ENCODE data around the gene KIRREL1. TPM values are rescaled to one million over a fixed set of nuclear protein-coding genes. Genes with fewer than 3 reads are reported as not detected.
"Not testable (repeated sequence)": the region's sequence is repeated elsewhere in the genome, so short reads cannot be mapped to it uniquely, and the experiment has no call there.

The KIRREL1 gene
- total RNA-seq, 2 experiments from 2014 or later, result not detected

DNA sequence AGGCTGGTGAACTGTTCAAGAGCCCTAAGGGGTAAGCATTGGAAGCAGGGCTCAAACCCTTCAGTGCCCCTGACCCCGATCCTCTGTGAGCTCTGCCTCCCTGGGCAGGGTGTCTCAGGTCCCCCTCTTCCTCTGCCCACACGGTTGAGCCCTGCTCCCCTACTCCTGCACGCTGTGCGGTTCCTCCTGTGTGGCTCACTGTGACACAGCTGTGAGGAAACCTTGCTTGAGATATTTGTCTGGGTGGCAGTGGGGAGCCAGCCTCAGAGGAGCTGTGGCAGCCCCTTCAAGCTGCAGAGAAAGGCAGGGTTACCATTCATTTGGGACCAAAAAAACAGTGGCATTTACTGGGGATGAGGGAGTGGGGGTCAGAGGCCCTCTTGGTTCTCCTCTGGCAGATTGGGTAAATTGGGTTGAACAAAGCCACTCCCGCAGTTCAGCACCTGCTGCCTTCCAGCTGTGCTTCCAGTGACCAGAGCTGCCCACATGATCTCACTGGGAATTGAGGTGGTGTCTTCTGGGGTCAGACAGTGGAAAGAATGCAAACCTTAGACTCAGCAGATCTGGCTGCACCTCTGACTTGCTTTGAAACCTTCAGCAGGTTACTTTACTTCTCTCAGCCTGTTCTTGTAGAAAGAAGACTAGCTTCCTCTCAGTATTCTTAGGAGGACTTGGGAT lies 126.7 kb downstream of the KIRREL1 start:
- no peak overlapping the region for H3K27ac Mint-ChIP-seq
- H3K4me3 Mint-ChIP-seq, result no peak overlapping the region
- POLR2A ChIA-PET, result no interaction called here
- H3K9me3 Mint-ChIP-seq, result no peaks in the 10 kb centered on the region
- CTCF ChIA-PET, result interaction anchor here (0.9 kb wide), 1 partner anchor 78 kb away, joined by 3 read pairs; no protein-coding TSS in a partner anchor
- H3K4me1 Mint-ChIP-seq, result peaks cover 8% of the 10 kb centered on the region
- no peak for DNase-seq
- peaks cover 51% of the 10 kb centered on the region for H3K27me3 Mint-ChIP-seq
- H3K36me3 Mint-ChIP-seq (ENCODE audit: low read depth), result no peaks in the 10 kb centered on the region

DNA sequence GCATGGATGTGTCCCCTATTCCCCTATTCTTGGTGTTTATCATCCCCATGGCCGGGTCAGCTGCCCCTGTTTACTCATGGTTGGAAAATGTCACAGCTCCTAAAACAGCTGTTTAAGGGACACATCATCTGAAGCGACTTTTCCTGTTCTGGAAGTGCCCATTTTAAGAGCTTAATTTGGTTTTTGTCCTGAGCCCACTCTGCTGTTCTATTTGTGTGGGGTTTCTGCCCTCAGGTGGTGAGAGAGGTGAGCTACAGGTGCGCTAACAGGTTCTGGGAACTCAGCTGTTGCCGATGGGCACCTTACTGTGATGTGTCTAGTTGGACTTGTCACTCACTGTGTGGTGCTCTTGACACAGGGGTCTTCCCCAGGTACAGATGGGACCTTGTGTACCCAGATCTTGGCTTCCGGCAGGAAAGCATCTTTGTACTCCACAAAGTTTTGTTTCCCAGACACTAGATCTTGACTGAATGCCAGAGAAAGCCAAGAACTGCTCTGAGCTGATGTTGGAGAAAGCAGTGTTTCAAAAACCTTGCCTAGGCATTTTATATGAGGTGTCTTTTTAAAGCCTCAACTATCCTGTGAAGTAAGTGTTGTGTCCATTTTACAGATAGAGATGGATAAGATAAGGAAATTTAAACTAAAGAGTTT lies 128.3 kb downstream of the KIRREL1 start:
- Mint-ChIP-seq H3K4me1 (peaks cover 21% of the 10 kb centered on the region), H3K4me3 (no peak overlapping the region), H3K27me3 (peaks cover 50% of the 10 kb centered on the region), H3K36me3 (ENCODE audit: low read depth) (no peaks in the 10 kb centered on the region), H3K9me3 (no peaks in the 10 kb centered on the region), H3K27ac (no peak overlapping the region)
- POLR2A ChIA-PET, result no interaction called here
- CTCF ChIA-PET, result interaction anchor here (0.6 to 1.9 kb wide), 5 partner anchors 14 to 192 kb away, joined by 3 to 4 read pairs (median 4); no protein-coding TSS in a partner anchor
- DNase-seq, result peak; percentile 10

DNA sequence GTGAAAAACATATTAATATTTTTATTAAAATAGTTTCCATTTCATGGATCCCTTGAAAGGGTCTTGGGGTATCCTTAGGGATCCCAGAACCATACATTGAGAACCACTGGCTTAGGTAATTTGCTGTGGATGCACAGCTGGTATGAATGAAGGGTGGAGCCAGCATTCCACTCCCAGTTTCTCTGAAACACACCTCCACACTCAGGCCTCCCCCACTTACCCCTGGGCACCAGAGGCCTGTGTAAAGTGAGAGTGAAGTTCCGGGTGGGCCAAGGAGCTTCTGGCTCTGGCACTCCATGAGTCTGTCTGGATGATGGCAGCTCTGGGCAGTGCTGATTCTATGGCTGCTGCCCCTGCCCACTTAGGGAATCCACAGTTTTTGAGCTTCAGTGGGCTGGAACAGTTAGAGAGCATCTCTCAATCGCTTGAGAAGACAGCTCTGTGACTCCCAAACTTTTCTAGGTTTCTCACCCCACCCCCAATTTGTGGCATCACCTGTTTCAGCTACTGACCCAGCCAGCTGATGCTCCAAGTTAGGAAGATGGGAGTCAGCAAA lies 129.5 kb downstream of the KIRREL1 start:
- no peak overlapping the region for H3K27ac Mint-ChIP-seq
- H3K27me3 Mint-ChIP-seq, result peaks cover 46% of the 10 kb centered on the region
- peaks cover 17% of the 10 kb centered on the region for H3K4me1 Mint-ChIP-seq
- DNase-seq, result no peak
- no peaks in the 10 kb centered on the region for H3K36me3 Mint-ChIP-seq (ENCODE audit: low read depth)
- CTCF ChIA-PET, result interaction anchor here (0.9 to 1.9 kb wide), 2 partner anchors 27 to 543 kb away, joined by 3 to 4 read pairs; no protein-coding TSS in a partner anchor
- H3K4me3 Mint-ChIP-seq, result no peak overlapping the region
- POLR2A ChIA-PET, result no interaction called here
- no peaks in the 10 kb centered on the region for H3K9me3 Mint-ChIP-seq

DNA sequence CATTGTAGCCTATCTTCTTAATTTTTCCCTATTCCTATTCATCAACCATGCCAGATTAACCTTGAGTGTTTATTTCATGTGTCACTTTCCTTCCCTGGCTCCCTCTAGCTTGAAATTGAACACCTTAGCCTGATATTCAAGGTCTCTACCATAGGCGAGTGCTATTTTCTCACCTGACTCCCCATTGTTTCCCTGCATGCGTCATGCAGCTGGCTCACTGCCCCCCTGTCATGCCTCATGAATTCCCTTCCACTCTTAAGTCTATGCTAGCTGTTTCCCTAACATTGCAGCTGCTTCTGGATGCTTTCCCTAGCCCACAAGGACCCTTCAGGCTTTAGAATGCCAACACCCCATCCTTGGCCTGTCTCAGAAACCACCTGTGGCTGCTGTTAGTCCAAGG lies 130.6 kb downstream of the KIRREL1 start:
- no peaks in the 10 kb centered on the region for H3K9me3 Mint-ChIP-seq
- H3K4me3 Mint-ChIP-seq, result no peak overlapping the region
- ChIA-PET CTCF (interaction anchor here (1.1 to 2.4 kb wide), 9 partner anchors 11 to 966 kb away, joined by 3 to 13 read pairs (median 5); no protein-coding TSS in a partner anchor), POLR2A (no interaction called here)
- no peak for DNase-seq
- H3K27ac Mint-ChIP-seq, result no peak overlapping the region
- H3K27me3 Mint-ChIP-seq, result peaks cover 37% of the 10 kb centered on the region
- H3K4me1 Mint-ChIP-seq, result peaks cover 15% of the 10 kb centered on the region
- no peaks in the 10 kb centered on the region for H3K36me3 Mint-ChIP-seq (ENCODE audit: low read depth)

DNA sequence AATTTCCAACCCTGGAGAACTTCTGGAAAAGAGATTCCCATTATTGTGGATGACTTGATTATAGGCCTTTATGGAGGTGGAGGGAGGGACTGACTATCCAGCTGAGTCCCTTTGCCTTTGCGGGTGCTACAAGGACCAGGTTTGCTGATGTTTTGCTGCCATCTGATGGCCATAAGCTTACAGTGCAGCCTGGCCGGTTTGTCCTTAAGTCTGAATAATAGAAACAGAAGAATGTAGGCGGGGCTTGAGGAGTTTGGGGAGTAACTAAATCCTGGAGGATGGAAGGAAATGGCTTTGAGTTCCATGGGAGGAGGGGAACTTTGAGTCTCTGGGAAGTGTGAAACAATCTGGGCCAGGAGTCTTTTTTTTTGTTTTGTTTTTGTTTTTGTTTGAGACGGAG lies 131.6 kb downstream of the KIRREL1 start:
- CTCF ChIA-PET, result interaction anchor here (0.6 to 2.4 kb wide), 14 partner anchors 8 to 965 kb away, joined by 3 to 13 read pairs (median 4); no protein-coding TSS in a partner anchor
- H3K4me1 Mint-ChIP-seq, result peaks cover 15% of the 10 kb centered on the region
- H3K27me3 Mint-ChIP-seq, result peaks cover 30% of the 10 kb centered on the region
- no peak overlapping the region for H3K27ac Mint-ChIP-seq
- no peaks in the 10 kb centered on the region for H3K36me3 Mint-ChIP-seq (ENCODE audit: low read depth)
- H3K9me3 Mint-ChIP-seq, result no peaks in the 10 kb centered on the region
- no peak overlapping the region for H3K4me3 Mint-ChIP-seq
- DNase-seq, result peak; percentile 79
- POLR2A ChIA-PET, result no interaction called here

DNA sequence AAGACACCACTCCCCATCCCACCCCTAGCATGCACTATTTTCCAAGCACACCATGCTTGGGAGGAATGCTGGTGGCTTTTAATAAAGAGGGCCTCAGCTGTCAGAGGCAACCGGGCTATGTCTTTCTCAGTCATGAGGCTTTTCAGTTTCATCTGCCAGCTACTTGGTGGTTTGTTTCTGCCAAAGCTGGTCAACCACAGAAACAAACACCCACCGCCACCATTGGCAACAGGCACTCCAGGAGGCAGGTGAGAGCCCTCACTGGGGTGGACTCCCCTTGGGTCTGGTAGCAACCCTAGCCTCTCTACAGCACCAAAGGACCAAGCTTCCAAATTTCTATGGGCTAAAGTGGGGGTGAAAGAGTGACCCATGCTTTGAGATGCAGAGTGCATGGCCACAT lies 133.0 kb downstream of the KIRREL1 start:
- H3K4me3 Mint-ChIP-seq, result no peak overlapping the region
- ChIA-PET POLR2A (no interaction called here), CTCF (interaction anchor here (0.8 kb wide), 1 partner anchor 31 kb away, joined by 4 read pairs; no protein-coding TSS in a partner anchor)
- H3K4me1 Mint-ChIP-seq, result peaks cover 15% of the 10 kb centered on the region
- no peaks in the 10 kb centered on the region for H3K9me3 Mint-ChIP-seq
- no peaks in the 10 kb centered on the region for H3K36me3 Mint-ChIP-seq (ENCODE audit: low read depth)
- peaks cover 26% of the 10 kb centered on the region for H3K27me3 Mint-ChIP-seq
- DNase-seq, result peak; percentile 6
- H3K27ac Mint-ChIP-seq, result no peak overlapping the region

DNA sequence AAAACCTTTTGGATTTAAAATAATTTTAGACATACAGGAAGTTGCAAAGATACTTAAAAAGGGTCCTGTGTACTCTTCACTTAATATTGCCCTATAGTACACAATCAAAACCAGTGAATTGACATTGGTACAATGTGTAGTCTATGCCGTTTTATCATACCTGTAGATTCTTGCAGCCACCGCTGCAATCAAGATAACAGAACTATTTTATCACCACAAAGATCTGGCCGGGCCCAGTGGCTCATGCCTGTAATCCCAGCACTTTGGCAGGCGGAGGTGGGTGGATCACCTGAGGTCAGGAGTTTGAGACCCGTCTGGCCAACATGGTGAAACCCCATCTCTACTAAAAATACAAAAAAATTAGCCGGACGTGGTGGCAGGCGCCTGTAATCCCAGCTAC lies 135.1 kb downstream of the KIRREL1 start:
- H3K9me3 Mint-ChIP-seq; H3K4me3 Mint-ChIP-seq; DNase-seq; H3K36me3 Mint-ChIP-seq (ENCODE audit: low read depth); POLR2A ChIA-PET; CTCF ChIA-PET; H3K27ac Mint-ChIP-seq: not testable (repeated sequence)
- peaks cover 15% of the 10 kb centered on the region for H3K4me1 Mint-ChIP-seq
- peaks cover 22% of the 10 kb centered on the region for H3K27me3 Mint-ChIP-seq

DNA sequence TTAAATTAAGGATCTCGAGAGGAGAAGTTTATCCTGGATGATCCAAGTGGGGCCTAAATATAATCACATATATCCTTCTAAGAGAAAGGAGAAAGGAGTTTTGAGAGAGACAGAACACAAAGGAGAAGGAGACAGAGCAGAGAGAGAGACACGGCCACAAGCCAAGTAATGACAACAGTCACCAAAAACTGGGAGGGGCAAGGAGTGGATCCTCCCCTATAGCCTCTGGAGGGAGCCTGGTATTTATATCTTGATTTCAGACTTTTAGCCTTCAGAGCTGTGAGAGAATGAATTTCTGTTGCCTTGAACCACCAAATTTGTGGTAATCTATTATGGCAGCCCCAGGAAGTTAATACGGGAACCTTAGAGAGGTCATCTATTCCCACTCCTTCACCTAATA lies 137.8 kb downstream of the KIRREL1 start:
- H3K9me3 Mint-ChIP-seq, result no peaks in the 10 kb centered on the region
- H3K4me1 Mint-ChIP-seq, result peaks cover 6% of the 10 kb centered on the region
- no peaks in the 10 kb centered on the region for H3K36me3 Mint-ChIP-seq (ENCODE audit: low read depth)
- DNase-seq, result no peak
- CTCF ChIA-PET, result no interaction called here
- H3K27ac Mint-ChIP-seq, result no peak overlapping the region
- POLR2A ChIA-PET, result no interaction called here
- no peak overlapping the region for H3K4me3 Mint-ChIP-seq
- H3K27me3 Mint-ChIP-seq, result peaks cover 7% of the 10 kb centered on the region

DNA sequence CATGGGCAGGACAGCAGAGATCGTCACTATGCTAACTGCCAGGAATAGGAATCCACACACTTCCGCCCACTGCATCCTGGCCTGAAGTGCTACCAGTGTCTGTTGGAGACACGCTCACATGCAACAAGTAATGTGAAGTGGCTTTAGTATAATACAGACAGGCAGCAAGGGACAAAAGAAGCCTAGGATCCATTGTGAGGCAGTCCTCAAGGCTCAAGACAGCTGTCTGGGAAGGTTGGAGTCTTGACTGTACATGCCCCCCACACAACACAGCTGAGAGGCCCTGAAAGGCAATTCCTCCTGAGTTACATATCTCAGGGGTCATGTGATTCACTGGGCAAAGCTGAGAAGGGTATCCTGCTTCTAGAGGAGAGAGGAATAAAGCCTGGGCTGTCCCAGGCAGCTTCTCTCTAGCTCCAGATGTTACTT lies 147.3 kb downstream of the KIRREL1 start:
- POLR2A ChIA-PET, result no interaction called here
- CTCF ChIA-PET, result interaction anchor here (1.3 kb wide), 1 partner anchor 148 kb away, joined by 4 read pairs; no protein-coding TSS in a partner anchor
- no peak overlapping the region for H3K4me3 Mint-ChIP-seq
- no peak for DNase-seq
- no peaks in the 10 kb centered on the region for H3K27me3 Mint-ChIP-seq
- no peak overlapping the region for H3K27ac Mint-ChIP-seq
- H3K9me3 Mint-ChIP-seq, result no peaks in the 10 kb centered on the region
- no peaks in the 10 kb centered on the region for H3K4me1 Mint-ChIP-seq
- H3K36me3 Mint-ChIP-seq (ENCODE audit: low read depth), result no peaks in the 10 kb centered on the region

DNA sequence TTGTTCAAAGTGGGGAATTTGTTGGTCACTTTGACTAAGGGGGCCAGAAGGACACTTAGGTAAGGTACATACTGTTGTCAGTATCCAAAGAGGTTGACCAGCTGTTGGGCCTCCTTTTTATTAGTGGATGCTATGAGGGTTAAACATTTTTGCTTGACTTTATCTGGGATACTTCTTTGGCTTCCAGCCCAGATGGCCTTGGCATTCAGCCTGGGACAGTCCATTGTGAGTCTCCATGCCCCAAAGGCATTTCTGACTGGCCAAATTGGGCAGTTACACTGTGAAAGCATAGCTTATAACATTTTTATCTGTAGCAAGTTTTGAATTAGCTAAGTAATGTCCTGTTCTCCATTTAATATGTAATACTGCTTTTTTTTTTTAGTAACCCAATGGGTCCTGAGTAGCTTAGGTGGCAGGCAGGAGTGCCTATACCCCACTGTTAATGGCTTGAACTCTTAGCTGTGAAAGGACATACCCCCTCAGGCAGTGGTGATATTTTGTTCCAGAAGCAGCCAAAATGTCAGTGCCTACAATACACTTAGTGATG lies 151.8 kb downstream of the KIRREL1 start:
- ChIA-PET CTCF (interaction anchor here (0.7 to 3.0 kb wide), 2 partner anchors 21 to 28 kb away, joined by 4 to 8 read pairs; no protein-coding TSS in a partner anchor), POLR2A (no interaction called here)
- H3K36me3 Mint-ChIP-seq (ENCODE audit: low read depth), result no peaks in the 10 kb centered on the region
- peaks cover 9% of the 10 kb centered on the region for H3K4me1 Mint-ChIP-seq
- DNase-seq, result no peak
- H3K27me3 Mint-ChIP-seq, result no peaks in the 10 kb centered on the region
- no peak overlapping the region for H3K4me3 Mint-ChIP-seq
- H3K27ac Mint-ChIP-seq, result no peak overlapping the region
- no peaks in the 10 kb centered on the region for H3K9me3 Mint-ChIP-seq

DNA sequence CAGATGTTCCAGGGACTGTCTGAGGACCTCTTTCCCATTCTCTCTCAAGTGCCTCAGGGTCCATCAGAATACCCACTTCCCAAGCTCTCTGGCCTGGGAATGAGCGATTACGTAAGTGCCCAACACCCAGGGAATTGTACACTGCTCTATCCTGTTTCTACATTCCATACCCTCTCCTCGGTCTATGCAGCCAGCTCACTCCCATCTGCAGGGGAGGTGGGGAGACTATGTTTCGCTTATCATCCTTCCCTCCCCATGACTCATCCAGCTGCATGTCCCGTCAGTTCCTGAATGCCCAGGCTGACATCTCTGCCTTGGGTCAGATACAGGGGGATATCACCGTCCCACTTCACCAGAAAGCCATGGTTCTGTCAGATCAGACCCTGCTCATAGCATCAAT lies 152.7 kb downstream of the KIRREL1 start:
- ChIA-PET CTCF (interaction anchor here (3.0 kb wide), 1 partner anchor 29 kb away, joined by 8 read pairs; no protein-coding TSS in a partner anchor), POLR2A (no interaction called here)
- Mint-ChIP-seq H3K4me1 (peaks cover 16% of the 10 kb centered on the region), H3K27ac (no peak overlapping the region), H3K36me3 (ENCODE audit: low read depth) (no peaks in the 10 kb centered on the region), H3K27me3 (no peaks in the 10 kb centered on the region), H3K4me3 (no peak overlapping the region), H3K9me3 (no peaks in the 10 kb centered on the region)
- DNase-seq, result no peak

DNA sequence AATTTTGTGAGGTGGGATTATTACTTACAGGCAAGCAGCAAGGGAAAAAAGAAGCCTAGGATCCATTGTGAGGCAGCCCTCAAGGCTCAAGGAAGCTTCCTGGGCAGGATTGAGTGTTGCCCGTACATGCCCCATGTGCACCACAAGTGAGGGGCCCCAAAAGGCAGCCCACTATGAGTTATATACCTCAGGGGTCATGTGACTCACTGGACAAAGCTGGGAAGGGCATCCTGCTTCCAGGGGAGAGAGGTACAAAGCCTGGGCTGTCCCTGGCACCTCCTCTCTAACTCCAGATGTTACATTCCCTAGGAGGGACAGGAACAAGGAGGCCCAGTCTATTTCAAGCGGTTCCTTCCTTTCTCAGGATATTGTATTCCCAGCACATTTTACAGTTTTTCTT lies 153.3 kb downstream of the KIRREL1 start:
- Mint-ChIP-seq H3K4me3 (no peak overlapping the region), H3K27ac (no peak overlapping the region), H3K9me3 (no peaks in the 10 kb centered on the region), H3K27me3 (no peaks in the 10 kb centered on the region), H3K36me3 (ENCODE audit: low read depth) (no peaks in the 10 kb centered on the region), H3K4me1 (peaks cover 16% of the 10 kb centered on the region)
- ChIA-PET CTCF (interaction anchor here (3.0 kb wide), 1 partner anchor 29 kb away, joined by 8 read pairs; no protein-coding TSS in a partner anchor), POLR2A (no interaction called here)
- DNase-seq, result no peak

DNA sequence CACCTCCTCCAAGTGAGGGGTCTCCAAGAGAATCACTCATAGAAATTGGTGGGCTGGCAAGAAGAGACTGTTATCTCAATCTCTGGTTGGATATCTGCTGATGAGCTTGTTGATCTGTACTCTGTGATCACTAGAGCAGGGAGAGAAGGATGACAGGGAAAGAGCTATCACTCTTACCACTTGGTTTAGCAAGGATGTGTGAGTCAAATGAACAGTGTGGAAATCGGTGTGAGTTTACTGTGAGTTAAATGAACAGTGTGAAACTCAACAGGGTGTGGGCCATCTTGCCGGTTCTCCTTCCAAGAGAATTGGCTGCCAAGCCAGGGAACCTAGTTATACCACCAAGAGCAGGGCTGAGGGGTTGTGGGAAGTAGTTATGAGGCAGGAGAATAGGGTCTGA lies 154.0 kb downstream of the KIRREL1 start:
- no peaks in the 10 kb centered on the region for H3K36me3 Mint-ChIP-seq (ENCODE audit: low read depth)
- H3K4me1 Mint-ChIP-seq, result peaks cover 16% of the 10 kb centered on the region
- no peaks in the 10 kb centered on the region for H3K27me3 Mint-ChIP-seq
- H3K9me3 Mint-ChIP-seq, result no peaks in the 10 kb centered on the region
- H3K4me3 Mint-ChIP-seq, result no peak overlapping the region
- no peak overlapping the region for H3K27ac Mint-ChIP-seq
- POLR2A ChIA-PET, result no interaction called here
- no peak for DNase-seq
- CTCF ChIA-PET, result interaction anchor here (0.6 to 3.0 kb wide), 2 partner anchors 21 to 30 kb away, joined by 4 to 8 read pairs; no protein-coding TSS in a partner anchor
